PC-3 (cell line): ENCODE results near the gene SPATA9. TPM values are rescaled to one million over a fixed set of nuclear protein-coding genes. Genes with fewer than 3 reads are reported as not detected.

ENCODE experiments used
- ATAC-seq: fragments of 200-7000 bp; cut with Tn5 transposase; 2 replicates; pipeline ENCODE4 v1.9.1; 2020; ENCODE audit warnings: mild to moderate bottlenecking, moderate library complexity
- BruUV-seq: library from RNA; stranded (reverse); fragments of 400-500 nt; replicated peaks from 2 replicates; lab custom pipeline; 2021; lab: Mats Ljungman, UMichigan
- CTCF ChIA-PET: fragments of 300-600 bp; sonication (Branson Sonifier 250); formaldehyde crosslinking; loops from one replicate; lab custom pipeline; 2022; ENCODE audit warnings: antibody characterized with exemption; lab: Charles Lee
- POLR2A ChIA-PET: fragments of 300-600 bp; sonication (Branson Sonifier 250); formaldehyde crosslinking; loops from one replicate; lab custom pipeline; 2022; ENCODE audit warnings: antibody characterized with exemption; ENCODE audit not compliant: unreplicated experiment; lab: Charles Lee
- DNase-seq: peaks from one replicate; pipeline ENCODE4 v3.0.0-alpha.2; 2015
- H2AFZ ChIP-seq: fragments of 300-600 bp; sonication (generic); 2 replicates; pipeline ENCODE4 v1.6.0; 2016; ENCODE audit warnings: antibody characterized with exemption, low read length
- H3F3A ChIP-seq: fragments of 300-600 bp; sonication (generic); one replicate; pipeline ENCODE4 v1.6.0; 2017; ENCODE audit warnings: antibody characterized with exemption, low read length, control low read depth, mild to moderate bottlenecking; ENCODE audit not compliant: unreplicated experiment
- H3K27ac ChIP-seq: fragments of 300-600 bp; sonication (generic); 2 replicates; pipeline ENCODE4 v1.5.1; 2016; ENCODE audit warnings: mild to moderate bottlenecking, low read length
- H3K27me3 ChIP-seq: fragments of 300-600 bp; sonication (generic); 2 replicates; pipeline ENCODE4 v1.6.1; 2016; ENCODE audit warnings: low read length, mixed read lengths
- H3K36me3 ChIP-seq: fragments of 300-600 bp; sonication (generic); 2 replicates; pipeline ENCODE4 v1.6.1; 2016; ENCODE audit warnings: low read depth, mixed run types, low read length, mixed read lengths
- H3K4me1 ChIP-seq: fragments of 300-600 bp; sonication (generic); 2 replicates; pipeline ENCODE4 v1.5.1; 2016; ENCODE audit warnings: low read length; ENCODE audit not compliant: insufficient read depth
- H3K4me2 ChIP-seq: fragments of 300-600 bp; sonication (generic); 2 replicates; pipeline ENCODE4 v1.6.0; 2016; ENCODE audit warnings: low read length
- H3K4me3 ChIP-seq: fragments of 300-600 bp; sonication (generic); 2 replicates; pipeline ENCODE4 v1.5.1; 2016; ENCODE audit warnings: mild to moderate bottlenecking, low read length, mixed read lengths
- H3K79me2 ChIP-seq: fragments of 300-600 bp; sonication (generic); 2 replicates; pipeline ENCODE4 v1.6.1; 2017; ENCODE audit warnings: low read length, mixed read lengths
- H3K9ac ChIP-seq: fragments of 300-600 bp; sonication (generic); 2 replicates; pipeline ENCODE4 v1.6.0; 2016; ENCODE audit warnings: mild to moderate bottlenecking, low read length
- H3K9me2 ChIP-seq: fragments of 300-600 bp; sonication (generic); replicated peaks from 2 replicates; pipeline ENCODE4 v1.6.1; 2016; ENCODE audit warnings: mixed run types, low read length, mixed read lengths
- H3K9me3 ChIP-seq: fragments of 300-600 bp; sonication (generic); 2 replicates; pipeline ENCODE4 v1.6.1; 2016; ENCODE audit warnings: low read length, mixed read lengths
- H4K20me1 ChIP-seq: fragments of 300-600 bp; sonication (generic); 2 replicates; pipeline ENCODE4 v1.6.1; 2016; ENCODE audit warnings: low read length, mixed read lengths
- EZH2 ChIP-seq: fragments of 300-600 bp; sonication (generic); IDR thresholded peaks from one replicate; pipeline ENCODE4 v1.6.1; 2017; ENCODE audit warnings: antibody characterized with exemption, mild to moderate bottlenecking, low read length; ENCODE audit not compliant: unreplicated experiment
- EZH2phosphoT487 ChIP-seq: fragments of 300-600 bp; sonication (generic); IDR thresholded peaks from 2 replicates; pipeline ENCODE4 v1.6.1; 2018; ENCODE audit warnings: mild to moderate bottlenecking, antibody characterized with exemption, low read length, borderline replicate concordance
- intact Hi-C: fragments of 100-400 bp; cut with micrococcal nuclease; formaldehyde crosslinking; loops from 2 replicates; pipeline ENCODE4 v1.9.0; 2023
- total RNA-seq: library from RNA; depleted of rRNA; stranded (reverse); fragments of >200 nt; gene quantifications from 2 replicates; pipeline ENCODE4 v1.2.3, GENCODE V29; 2014
- TF ChIP-seq, protein P1 (sequence below): fragments of 300-600 bp; sonication (generic); conservative IDR thresholded peaks from 2 replicates; pipeline ENCODE4 v1.5.1; 2017; ENCODE audit warnings: antibody characterized with exemption, low read depth, mild to moderate bottlenecking, low read length

The SPATA9 gene
- total RNA-seq, 1 experiment from 2014 or later, result not detected

DNA sequence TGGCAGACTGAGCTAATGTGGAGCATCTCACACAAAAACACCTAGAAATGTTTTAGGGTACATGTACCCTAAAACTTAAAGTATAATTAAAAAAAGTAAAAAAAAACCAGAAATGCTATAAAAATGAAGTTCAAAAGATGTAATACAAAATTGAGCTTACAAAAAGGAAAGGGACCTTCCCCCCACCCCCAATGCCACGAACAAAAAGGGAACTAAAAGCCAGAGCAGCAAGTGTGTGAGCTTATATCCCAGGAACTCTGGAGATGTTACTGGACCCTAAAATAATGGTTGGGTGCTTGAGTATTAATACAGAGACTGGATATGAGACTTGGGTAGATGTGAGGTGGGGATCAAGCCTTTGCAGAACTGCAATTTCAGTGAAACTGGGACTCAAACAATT, 11.0 kb downstream of the SPATA9 start:
- Histone ChIP-seq H3K36me3 (no peaks in the 10 kb centered on the region), H2AFZ (no peak overlapping the region), H3K79me2 (no peaks in the 10 kb centered on the region), H4K20me1 (no peaks in the 10 kb centered on the region), H3K9ac (no peak overlapping the region), H3K4me3 (no peak overlapping the region), H3K4me2 (no peak overlapping the region), H3K27me3 (no peaks in the 10 kb centered on the region), H3K27ac (no peak overlapping the region), H3K9me3 (no peaks in the 10 kb centered on the region), H3K4me1 (no peaks in the 10 kb centered on the region; the same call in 1 of the 2 replicates), H3K9me2 (no peaks in the 10 kb centered on the region), H3F3A (no peaks in the 10 kb centered on the region)
- no TSS peak for BruUV-seq
- no peak for DNase-seq
- TF ChIP-seq, protein P1, sequence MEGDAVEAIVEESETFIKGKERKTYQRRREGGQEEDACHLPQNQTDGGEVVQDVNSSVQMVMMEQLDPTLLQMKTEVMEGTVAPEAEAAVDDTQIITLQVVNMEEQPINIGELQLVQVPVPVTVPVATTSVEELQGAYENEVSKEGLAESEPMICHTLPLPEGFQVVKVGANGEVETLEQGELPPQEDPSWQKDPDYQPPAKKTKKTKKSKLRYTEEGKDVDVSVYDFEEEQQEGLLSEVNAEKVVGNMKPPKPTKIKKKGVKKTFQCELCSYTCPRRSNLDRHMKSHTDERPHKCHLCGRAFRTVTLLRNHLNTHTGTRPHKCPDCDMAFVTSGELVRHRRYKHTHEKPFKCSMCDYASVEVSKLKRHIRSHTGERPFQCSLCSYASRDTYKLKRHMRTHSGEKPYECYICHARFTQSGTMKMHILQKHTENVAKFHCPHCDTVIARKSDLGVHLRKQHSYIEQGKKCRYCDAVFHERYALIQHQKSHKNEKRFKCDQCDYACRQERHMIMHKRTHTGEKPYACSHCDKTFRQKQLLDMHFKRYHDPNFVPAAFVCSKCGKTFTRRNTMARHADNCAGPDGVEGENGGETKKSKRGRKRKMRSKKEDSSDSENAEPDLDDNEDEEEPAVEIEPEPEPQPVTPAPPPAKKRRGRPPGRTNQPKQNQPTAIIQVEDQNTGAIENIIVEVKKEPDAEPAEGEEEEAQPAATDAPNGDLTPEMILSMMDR, result no peak
- TF ChIP-seq EZH2phosphoT487 (no peak), EZH2 (no peak)
- no peak for ATAC-seq
- POLR2A ChIA-PET, result no interaction called here
- CTCF ChIA-PET, result no interaction called here
- intact Hi-C loops, result no loop called here

DNA sequence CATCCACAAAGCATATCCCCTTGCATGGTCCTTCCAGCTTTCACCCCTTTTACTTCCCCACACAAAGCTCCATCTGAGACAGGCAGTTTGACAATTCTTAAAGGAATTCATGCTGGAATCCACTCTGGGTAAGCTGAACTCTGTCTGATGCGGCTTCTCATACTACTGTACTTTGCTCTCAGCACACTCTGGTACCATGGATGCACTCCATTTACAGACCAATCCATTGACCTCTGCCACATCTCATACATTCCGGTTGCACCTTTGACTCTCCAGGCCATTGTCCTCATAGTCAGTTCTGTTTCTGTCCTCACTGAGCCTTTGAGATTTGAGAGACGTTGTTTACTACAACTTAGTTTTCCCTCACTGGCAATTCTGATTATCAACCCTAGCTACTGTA, 12.2 kb downstream of the SPATA9 start:
- Histone ChIP-seq H3K9ac (no peak overlapping the region), H3K4me2 (no peak overlapping the region), H3K9me2 (no peaks in the 10 kb centered on the region), H3K4me3 (no peak overlapping the region), H3K36me3 (no peaks in the 10 kb centered on the region), H3K9me3 (no peaks in the 10 kb centered on the region), H2AFZ (no peak overlapping the region), H3K27me3 (no peaks in the 10 kb centered on the region), H3K79me2 (no peaks in the 10 kb centered on the region), H3K27ac (no peak overlapping the region), H3F3A (no peaks in the 10 kb centered on the region), H3K4me1 (no peaks in the 10 kb centered on the region; the same call in 1 of the 2 replicates), H4K20me1 (no peaks in the 10 kb centered on the region)
- no peak for DNase-seq
- ChIA-PET CTCF (interaction anchor here (0.6 kb wide), 1 partner anchor 23 kb away, joined by 4 read pairs; no protein-coding TSS in a partner anchor), POLR2A (interaction anchor here (0.6 kb wide), 1 partner anchor 52 kb away, joined by 3 read pairs; no protein-coding TSS in a partner anchor)
- intact Hi-C loops, result no loop called here
- TF ChIP-seq EZH2phosphoT487 (no peak), EZH2 (no peak)
- TF ChIP-seq, protein P1, result no peak
- no peak for ATAC-seq
- BruUV-seq, result no TSS peak

DNA sequence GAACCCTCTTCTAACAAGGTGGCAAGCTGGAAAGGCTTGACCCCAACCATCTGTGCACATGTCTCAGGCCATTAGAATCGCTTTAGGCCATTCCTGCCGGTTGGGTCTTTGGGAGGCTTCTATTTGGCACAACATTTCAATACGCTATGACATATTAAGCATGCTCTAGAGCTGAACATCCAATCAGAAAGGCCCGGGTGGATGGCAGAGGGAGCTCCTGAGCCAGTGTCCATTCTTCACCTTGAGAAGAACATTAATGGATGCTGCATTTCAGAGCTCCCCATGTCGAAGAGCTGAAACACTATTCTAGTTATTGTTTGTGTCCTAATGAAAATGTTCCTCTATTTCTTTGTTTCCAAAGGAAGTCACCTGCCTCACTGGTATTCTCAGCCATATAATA, 12.8 kb downstream of the SPATA9 start:
- Histone ChIP-seq H3K4me3 (no peak overlapping the region), H2AFZ (no peak overlapping the region), H3K4me2 (no peak overlapping the region), H3F3A (no peaks in the 10 kb centered on the region), H3K9ac (no peak overlapping the region), H3K9me2 (no peaks in the 10 kb centered on the region), H4K20me1 (no peaks in the 10 kb centered on the region), H3K36me3 (no peaks in the 10 kb centered on the region), H3K27ac (no peak overlapping the region), H3K27me3 (no peaks in the 10 kb centered on the region), H3K4me1 (no peaks in the 10 kb centered on the region; the same call in 1 of the 2 replicates), H3K9me3 (no peaks in the 10 kb centered on the region), H3K79me2 (no peaks in the 10 kb centered on the region)
- ATAC-seq, result no peak
- POLR2A ChIA-PET, result interaction anchor here (0.6 kb wide), 1 partner anchor 52 kb away, joined by 3 read pairs; no protein-coding TSS in a partner anchor
- intact Hi-C loops, result no loop called here
- no TSS peak for BruUV-seq
- TF ChIP-seq EZH2, result no peak
- TF ChIP-seq, protein P1, result no peak
- no peak for DNase-seq
- CTCF ChIA-PET, result no interaction called here
